HG02884 (cell line): ENCODE data around the gene TTLL9.
A peak's percentile ranks its signal among the peaks of the same experiment; 100 is the strongest.

Source experiments
- ATAC-seq: cut with Tn5 transposase; IDR thresholded peaks from one replicate; pipeline ENCODE4 v1.9.1; 2021; ENCODE audit warnings: mild to moderate bottlenecking, moderate library complexity; ENCODE audit not compliant: unreplicated experiment

Gene TTLL9

GRCh38 chr20:31857861-31858759 lies 12.3 kb upstream of the TTLL9 start:
- no peak for ATAC-seq

- no peak for ATAC-seq
These were observed 11.7 kb upstream of the TTLL9 start for GRCh38 chr20:31858760-31859083.

DNA sequence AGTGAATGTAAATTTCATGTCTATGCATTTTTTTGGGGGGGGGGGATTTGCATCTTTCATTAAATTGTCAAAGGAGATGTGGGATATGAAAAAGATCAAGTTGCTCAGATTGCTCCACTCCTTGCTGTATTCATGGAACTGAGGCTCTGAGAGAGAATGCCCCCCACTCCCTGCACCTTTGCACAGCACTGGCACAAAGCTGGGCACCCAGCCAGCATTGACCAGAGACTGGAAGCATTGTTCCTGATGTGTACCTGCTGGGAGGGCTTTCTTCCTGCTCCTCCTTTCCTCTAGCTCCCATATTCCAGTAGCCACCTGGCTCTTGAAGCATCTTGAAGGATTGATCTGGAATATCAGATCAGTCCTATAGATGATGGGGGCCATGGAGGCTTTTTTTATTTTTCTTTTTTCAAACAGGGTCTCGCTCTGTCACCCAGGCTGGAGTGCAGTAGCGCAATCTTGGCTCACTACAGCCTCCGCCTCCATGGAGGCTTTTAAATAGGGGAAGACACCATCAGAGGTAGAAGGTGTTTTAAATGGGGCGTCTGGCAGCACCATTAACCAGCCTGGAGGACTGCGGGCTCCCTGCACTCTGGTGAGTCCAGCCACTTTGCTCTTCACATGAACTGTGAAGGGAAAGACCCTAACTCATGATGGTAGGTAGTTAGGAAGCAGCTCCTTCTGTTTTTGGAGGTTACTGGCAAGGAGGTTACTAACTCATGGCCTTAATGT lies 11.0 kb upstream of the TTLL9 start:
- ATAC-seq, result no peak

- no peak for ATAC-seq
These were observed 10.4 kb upstream of the TTLL9 start for GRCh38 chr20:31859998-31860380.

GRCh38 chr20:31860390-31861134 lies 9.9 kb upstream of the TTLL9 start:
- no peak for ATAC-seq

- no peak for ATAC-seq
These were observed 9.4 kb upstream of the TTLL9 start for GRCh38 chr20:31861135-31861384.

- peak; percentile 60 for ATAC-seq
These were observed 8.9 kb upstream of the TTLL9 start for GRCh38 chr20:31861385-31862156.

DNA sequence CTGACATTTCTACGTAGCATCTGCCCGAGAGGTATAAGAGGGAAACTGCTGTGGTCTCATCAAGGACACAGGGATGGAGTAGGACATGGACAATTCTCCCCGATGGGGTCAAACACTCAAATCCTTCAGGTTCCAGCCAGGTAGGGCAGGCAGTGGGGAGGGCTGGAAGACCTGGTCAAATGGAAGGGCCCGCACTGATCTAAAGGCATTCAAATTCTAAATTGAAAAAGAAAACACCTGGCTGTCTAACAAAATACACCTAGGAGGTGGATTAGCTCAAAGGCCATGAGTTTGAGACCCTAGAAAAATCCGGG lies 8.3 kb upstream of the TTLL9 start:
- no peak for ATAC-seq

DNA sequence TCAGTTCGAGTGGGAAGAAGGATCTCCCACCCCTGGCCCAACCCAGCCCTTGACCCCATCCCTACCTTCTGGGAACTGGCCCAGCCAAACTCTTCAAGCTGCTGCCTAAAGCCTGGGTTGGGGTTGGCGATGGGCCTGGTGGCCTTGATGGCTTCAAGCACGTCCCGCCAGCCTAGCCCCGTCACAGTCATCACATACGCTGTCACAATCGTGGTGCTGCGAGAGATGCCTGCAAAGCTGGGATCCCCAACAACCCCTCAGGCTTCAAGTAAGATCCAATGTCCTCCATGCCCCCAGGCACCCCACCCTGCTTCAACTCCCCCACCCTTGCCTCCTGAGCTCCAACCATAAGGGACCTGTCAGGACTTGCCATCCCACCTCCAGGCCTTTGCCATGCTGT lies 7.9 kb upstream of the TTLL9 start:
- no peak for ATAC-seq

GRCh38 chr20:31863296-31864085 lies 6.9 kb upstream of the TTLL9 start:
- no peak for ATAC-seq

DNA sequence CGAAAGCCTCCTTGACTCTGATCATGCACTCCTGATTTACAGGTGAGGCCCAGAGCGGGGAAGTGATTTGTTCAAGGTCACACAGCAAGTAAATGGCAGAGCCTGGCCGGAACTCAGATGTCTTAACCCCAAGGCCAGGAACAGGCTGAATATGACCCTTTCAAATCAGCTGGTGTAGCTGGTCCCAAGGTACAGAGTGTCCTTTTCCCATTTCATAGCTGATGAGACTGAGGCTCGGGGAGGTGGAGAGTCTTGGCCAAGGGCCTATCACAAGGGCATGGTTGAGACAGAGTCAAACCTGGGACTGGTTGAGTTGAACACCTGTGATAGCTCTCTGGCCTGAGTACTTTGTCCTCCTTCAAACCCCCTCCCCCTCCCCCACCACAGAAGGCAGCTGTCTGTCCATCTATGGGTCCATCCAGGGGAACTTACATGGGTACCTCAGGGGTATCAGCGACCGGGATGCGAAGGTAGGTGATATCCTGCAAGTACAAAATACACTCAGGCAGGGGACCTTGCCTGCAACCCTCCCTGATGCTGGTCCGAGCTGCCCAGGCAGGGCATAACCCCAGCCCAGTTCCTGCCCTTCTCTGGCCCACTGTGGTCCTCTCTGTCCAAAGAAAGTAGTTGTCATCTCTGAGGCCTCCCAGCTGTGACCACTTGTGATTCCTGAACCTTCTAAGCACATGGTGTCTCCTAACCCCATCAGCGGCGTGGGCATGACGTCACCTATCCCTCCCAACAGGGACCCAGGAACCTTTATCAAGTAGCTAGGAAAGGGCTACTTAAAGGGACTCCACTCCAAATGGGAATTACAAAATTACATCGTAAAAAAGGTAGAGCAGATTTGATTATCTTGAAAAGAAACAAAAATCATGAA lies 5.7 kb upstream of the TTLL9 start:
- no peak for ATAC-seq

- no peak for ATAC-seq
These were observed 4.2 kb upstream of the TTLL9 start for GRCh38 chr20:31866221-31866620.

GRCh38 chr20:31868853-31869672 lies 1.4 kb upstream of the TTLL9 start:
- ATAC-seq, result no peak

- ATAC-seq, result no peak
These were observed 827 bp upstream of the TTLL9 start for GRCh38 chr20:31869673-31869941.

DNA sequence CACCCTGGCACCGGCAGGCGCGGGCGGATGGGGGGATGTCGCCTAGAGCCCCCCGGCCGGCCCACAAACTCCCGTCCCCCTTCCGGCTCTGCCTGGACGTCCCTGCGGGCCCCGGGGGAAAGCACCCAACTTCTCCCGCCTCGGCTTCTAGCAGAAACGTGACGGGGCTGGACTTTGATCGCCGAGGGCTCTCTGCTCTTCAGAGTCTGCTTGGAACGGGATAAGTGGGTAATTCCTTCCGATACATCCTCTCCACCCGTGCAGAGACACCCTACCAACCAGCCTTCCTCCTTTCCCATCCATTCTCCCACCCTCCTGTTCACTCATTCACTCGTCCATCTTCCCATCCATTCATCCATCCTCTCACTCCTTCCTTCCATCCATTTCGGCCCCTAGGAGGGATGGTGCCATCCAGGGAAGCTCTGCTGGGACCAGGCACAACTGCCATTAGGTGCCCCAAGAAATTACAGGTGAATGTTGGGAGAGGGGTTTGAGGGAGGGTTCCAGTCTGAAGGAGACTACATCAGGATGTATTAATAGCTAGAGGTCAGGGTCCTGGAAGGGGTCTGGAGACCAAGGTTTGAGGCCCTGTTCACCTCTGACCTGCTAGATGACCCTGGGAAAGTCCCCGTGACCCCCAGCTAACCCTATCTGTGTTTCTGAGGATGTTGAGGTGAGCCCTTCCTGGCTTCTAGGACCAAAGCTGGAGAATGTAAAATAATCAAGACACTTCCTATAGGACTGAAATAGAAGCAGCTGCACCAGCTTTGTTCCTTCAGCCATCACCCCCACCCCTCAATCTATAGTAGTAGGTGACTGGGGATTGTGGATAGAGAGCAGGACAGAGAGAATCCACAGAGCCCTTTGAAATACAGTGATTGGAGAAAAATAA lies 538 bp downstream of the TTLL9 start:
- ATAC-seq, result no peak

GRCh38 chr20:31871618-31871954 lies 1.2 kb downstream of the TTLL9 start:
- ATAC-seq, result no peak

DNA sequence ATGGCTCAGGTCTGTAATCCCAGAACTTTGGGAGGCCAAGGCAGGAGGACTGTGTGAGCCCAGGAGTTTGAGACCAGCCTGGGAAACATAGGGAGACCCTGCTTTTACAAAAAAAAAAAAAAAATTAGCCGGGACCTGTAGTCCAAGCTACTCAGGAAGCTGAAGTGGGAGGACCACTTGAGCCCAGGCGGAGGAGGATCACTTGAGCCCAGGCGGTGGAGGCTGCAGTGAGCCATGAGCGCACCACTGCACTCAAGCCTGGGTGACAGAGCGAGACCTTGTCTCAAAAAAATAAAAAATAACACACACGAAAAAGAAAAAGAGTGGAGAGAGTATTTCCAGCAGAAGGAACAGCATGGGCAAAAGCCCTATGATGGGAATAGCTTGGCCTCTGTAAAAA lies 2.0 kb downstream of the TTLL9 start:
- no peak for ATAC-seq

GRCh38 chr20:31875671-31876070 lies 5.2 kb downstream of the TTLL9 start:
- no peak for ATAC-seq
